ENCODE measurements around the gene TBXAS1.

- TF ChIP-seq CTCF (IDR thresholded peaks at IDR 0.05; ENCODE audit: poor library complexity, severe bottlenecking): no peak
- TF ChIP-seq EZH2 (IDR thresholded peaks at IDR 0.05; ENCODE audit: borderline replicate concordance, insufficient read depth, low read length, poor library complexity, severe bottlenecking): no peak
- TF ChIP-seq REST (IDR thresholded peaks at IDR 0.05; ENCODE audit: borderline replicate concordance): no peak
- no peak for TF ChIP-seq EP300 (conservative IDR thresholded peaks at IDR 0.05; ENCODE audit: poor library complexity, severe bottlenecking)
These were observed 46.1 kb upstream of the TBXAS1 start for GRCh38 chr7:139782932-139783331.

All from neural cell (in vitro differentiated cells).